Kidney epithelial cell (primary cell): Measurements from ENCODE around the gene MAP3K14. TPM values are rescaled to one million over a fixed set of nuclear protein-coding genes. Genes with fewer than 3 reads are reported as not detected.

ENCODE experiments used
- DNase-seq: peaks from one replicate; pipeline ENCODE4 v3.0.0-alpha.2; 2010; ENCODE audit warnings: low read depth
- H3K27me3 ChIP-seq: 2 replicates; pipeline ENCODE4 v1.6.0; 2011; ENCODE audit warnings: low read length; ENCODE audit not compliant: control insufficient read depth, insufficient read depth
- H3K36me3 ChIP-seq: 2 replicates; pipeline ENCODE4 v1.5.1; 2011; ENCODE audit warnings: low read length; ENCODE audit not compliant: control insufficient read depth, insufficient read depth
- H3K4me3 ChIP-seq: 2 replicates; pipeline ENCODE4 v1.5.1; 2011; ENCODE audit warnings: low read depth, mild to moderate bottlenecking, control low read depth, low read length
- total RNA-seq: library from RNA; depleted of rRNA; stranded (reverse); fragments of >200 nt; gene quantifications from 2 replicates; pipeline ENCODE4 v1.2.3, GENCODE V29; 2015
- TF ChIP-seq, protein P1 (sequence below): IDR thresholded peaks from 2 replicates; pipeline ENCODE4 v1.5.1; 2011; ENCODE audit warnings: mild to moderate bottlenecking, moderate library complexity, low read length, control low read depth, inconsistent platforms; ENCODE audit not compliant: insufficient read depth, poor library complexity, severe bottlenecking

MAP3K14 gene
- total RNA-seq, 1 donor from 2014 or later: 3.8 TPM

DNA sequence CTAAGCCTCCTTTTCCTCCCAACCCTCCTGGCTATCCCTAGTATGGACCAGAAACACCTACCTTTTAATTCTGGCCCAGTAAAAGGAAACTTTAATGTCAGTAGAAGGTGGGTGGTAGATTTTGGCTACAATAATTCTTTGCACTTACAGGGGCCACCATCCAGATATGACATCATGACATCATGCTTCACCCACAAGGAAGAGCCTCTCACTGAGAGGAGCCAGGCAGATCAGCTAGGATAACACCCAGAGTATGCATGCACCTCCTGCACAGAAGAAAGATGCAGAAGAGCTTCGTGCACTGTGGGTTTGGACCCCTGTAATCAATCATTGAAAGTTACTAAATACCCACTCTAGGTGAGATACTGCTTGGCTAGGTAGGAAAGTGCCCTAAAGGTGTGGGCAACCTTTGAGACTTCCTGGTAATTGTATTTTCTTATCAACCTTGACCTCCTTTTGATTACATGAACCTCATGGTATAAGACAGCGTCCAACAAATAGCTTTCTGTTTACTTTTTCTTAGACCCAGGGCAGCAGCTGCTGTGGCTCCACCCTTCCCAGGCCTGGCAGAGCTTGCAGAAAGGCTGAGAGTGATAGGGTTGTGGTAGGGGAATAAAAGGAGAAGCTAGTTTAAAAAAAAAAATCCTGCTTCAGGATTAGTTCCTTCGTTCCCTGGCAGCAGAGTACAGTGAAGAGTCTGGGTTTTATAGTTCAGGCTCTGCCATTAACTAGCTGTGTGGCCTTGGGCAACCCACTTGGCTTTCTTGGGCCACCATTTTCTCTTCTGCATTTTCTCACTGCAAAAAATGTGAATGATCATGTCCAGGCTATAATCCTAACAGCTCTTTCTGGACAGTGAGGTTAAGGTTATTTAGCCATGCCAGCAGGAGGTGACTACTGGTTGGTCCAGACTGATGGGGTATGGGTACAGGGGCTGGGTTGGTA is 6.2 kb downstream of the MAP3K14 start:
- Histone ChIP-seq H3K27me3 (no peaks in the 10 kb centered on the region), H3K4me3 (no peak overlapping the region), H3K36me3 (peaks cover 2% of the 10 kb centered on the region)
- DNase-seq: no peak
- TF ChIP-seq, protein P1, sequence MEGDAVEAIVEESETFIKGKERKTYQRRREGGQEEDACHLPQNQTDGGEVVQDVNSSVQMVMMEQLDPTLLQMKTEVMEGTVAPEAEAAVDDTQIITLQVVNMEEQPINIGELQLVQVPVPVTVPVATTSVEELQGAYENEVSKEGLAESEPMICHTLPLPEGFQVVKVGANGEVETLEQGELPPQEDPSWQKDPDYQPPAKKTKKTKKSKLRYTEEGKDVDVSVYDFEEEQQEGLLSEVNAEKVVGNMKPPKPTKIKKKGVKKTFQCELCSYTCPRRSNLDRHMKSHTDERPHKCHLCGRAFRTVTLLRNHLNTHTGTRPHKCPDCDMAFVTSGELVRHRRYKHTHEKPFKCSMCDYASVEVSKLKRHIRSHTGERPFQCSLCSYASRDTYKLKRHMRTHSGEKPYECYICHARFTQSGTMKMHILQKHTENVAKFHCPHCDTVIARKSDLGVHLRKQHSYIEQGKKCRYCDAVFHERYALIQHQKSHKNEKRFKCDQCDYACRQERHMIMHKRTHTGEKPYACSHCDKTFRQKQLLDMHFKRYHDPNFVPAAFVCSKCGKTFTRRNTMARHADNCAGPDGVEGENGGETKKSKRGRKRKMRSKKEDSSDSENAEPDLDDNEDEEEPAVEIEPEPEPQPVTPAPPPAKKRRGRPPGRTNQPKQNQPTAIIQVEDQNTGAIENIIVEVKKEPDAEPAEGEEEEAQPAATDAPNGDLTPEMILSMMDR: no peak

DNA sequence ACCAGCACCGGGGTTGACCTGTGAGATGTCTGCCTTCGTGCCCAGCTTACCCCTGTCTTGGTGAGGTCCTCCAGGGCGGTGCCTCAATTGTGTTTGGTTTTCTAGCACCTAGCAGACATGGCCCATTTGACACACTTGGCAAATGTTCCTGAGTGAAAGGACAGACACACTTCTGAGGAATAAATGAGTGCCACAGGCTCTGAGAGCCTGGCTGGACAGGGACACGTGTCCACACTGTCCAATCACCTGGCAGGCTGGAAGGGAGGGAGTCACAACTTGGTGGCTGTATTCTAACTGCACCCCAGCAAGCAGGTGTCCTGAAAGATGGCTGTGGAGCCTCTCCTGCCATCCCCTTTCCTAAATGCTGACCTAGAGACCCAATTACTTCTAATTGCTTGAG is 7.4 kb downstream of the MAP3K14 start:
- Histone ChIP-seq H3K36me3 (peaks cover 2% of the 10 kb centered on the region), H3K27me3 (no peaks in the 10 kb centered on the region), H3K4me3 (no peak overlapping the region)
- no peak for DNase-seq
- TF ChIP-seq, protein P1: no peak

DNA sequence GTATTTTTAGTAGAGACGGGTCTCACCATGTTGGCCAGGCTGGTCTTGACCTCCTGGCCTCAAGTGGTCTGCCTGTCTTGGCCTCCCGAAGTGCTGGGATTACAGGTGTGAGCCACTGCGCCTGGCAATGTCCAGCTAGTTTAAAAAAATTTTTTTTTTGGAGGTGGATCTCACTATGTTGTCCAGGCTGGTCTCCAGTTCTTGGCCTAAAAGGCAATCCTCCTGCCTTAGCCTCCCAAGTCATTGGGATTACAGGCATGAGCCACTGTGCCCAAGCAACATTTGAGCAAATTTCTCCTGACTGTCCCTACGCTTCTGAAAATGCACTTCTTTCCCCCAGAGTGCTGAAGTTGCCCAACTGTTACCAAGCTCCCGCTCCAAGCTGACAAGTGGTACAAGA is 8.0 kb downstream of the MAP3K14 start:
- Histone ChIP-seq H3K27me3 (no peaks in the 10 kb centered on the region), H3K4me3 (no peak overlapping the region), H3K36me3 (peaks cover 2% of the 10 kb centered on the region)
- DNase-seq: no peak
- TF ChIP-seq, protein P1: no peak

DNA sequence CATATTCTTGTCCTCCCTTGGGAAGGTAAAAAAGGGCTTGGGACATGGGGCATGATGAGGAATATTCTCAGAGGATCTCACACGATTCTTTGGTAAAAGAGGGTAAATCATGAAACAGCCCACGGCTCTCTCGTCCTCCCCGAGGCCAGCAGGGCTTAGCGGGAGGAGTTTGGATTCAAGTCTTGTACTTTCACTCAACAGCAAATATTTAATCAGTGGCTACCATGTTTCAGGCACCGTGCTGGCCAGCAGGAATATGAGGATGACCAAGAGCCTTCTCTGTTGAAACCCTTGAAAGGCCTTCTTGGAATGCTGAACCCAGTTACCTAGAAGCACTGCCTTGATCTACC is 8.8 kb downstream of the MAP3K14 start:
- no peak for DNase-seq
- Histone ChIP-seq H3K27me3 (no peaks in the 10 kb centered on the region), H3K36me3 (peaks cover 2% of the 10 kb centered on the region), H3K4me3 (no peak overlapping the region)
- TF ChIP-seq, protein P1: no peak

DNA sequence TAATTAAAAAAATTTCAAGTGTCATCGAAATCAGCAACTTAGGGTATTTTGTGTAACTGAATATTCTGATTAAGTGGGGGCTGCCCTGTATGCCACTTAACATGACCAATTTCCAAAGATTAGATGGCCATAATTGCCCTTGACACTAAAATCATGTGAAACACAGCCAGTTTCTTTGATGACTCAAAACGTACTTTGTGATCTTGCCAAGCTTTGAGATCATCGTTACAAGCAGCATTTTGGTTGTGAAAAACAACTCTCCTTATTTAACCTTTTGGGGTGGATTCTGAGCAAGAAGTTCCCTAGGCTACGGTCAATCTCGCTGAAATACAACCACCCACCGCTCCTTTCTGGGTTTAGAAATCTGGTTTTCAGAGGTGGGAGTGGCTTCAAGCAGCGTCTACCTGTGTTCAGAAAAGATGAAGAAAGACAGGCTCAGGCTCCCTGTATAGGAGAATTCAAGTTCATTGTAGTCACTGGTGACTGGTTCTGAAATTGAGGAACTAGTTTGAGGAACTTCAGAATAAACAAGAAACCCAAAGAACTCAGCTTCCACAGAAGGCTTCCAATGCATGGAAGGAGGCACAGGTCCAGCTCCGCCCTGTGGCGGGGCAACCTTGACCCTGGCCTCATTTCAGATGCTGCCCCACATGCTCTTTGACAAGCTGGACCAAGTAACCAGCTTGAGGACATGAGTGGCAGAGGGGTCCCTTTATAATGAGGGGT is 9.4 kb downstream of the MAP3K14 start:
- H3K27me3 ChIP-seq: no peaks in the 10 kb centered on the region
- H3K36me3 ChIP-seq: peaks cover 2% of the 10 kb centered on the region
- no peak for DNase-seq
- TF ChIP-seq, protein P1: no peak
- H3K4me3 ChIP-seq: no peak overlapping the region

DNA sequence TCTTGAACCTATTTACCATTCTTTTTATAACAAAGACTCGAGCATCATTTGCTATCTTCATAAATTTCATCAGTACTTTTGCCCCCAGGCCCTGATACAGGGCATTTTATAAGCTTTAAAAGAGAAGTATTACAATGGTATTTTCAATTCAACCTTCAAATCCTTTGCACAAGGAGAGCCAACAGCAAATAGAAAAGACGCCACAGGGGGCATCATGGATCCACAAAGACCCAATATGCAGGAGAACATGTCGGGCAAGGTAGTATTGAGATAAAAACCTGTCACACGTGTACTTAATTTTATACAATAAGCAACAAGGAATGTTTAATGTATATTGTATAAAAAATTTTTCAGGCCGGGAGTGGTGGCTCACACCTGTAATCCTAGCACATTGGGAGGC is 10.2 kb downstream of the MAP3K14 start:
- Histone ChIP-seq H3K4me3 (no peak overlapping the region), H3K36me3 (peaks cover 2% of the 10 kb centered on the region), H3K27me3 (no peaks in the 10 kb centered on the region)
- no peak for DNase-seq
- TF ChIP-seq, protein P1: no peak
